Ishikawa (cell line): ENCODE results near the gene NQO1.

Experiments used
- CEBPB ChIP-seq: IDR thresholded peaks from 2 replicates; pipeline ENCODE4 v1.6.1; 2012
- CREB1 ChIP-seq: IDR thresholded peaks from 2 replicates; pipeline ENCODE4 v1.6.1; 2012; ENCODE audit warnings: low read depth
- FOXM1 ChIP-seq: IDR thresholded peaks from 2 replicates; pipeline ENCODE4 v1.6.1; 2012; ENCODE audit warnings: low read depth, borderline replicate concordance
- RAD21 ChIP-seq: IDR thresholded peaks from 2 replicates; pipeline ENCODE4 v1.6.1; 2012; ENCODE audit warnings: low read depth
- TAF1 ChIP-seq: IDR thresholded peaks from 2 replicates; pipeline ENCODE4 v1.6.1; 2012; ENCODE audit warnings: low read depth, mild to moderate bottlenecking
- TCF12 ChIP-seq: IDR thresholded peaks from 2 replicates; pipeline ENCODE4 v1.6.1; 2012; ENCODE audit warnings: low read depth
- TEAD4 ChIP-seq: IDR thresholded peaks from 2 replicates; pipeline ENCODE4 v1.6.1; 2012
- TF ChIP-seq, protein P1 (sequence below): IDR thresholded peaks from 2 replicates; pipeline ENCODE4 v1.6.1; 2012
- TF ChIP-seq, protein P2 (sequence below): IDR thresholded peaks from 2 replicates; pipeline ENCODE4 v1.6.1; 2012; ENCODE audit warnings: low read depth, mild to moderate bottlenecking

DNA sequence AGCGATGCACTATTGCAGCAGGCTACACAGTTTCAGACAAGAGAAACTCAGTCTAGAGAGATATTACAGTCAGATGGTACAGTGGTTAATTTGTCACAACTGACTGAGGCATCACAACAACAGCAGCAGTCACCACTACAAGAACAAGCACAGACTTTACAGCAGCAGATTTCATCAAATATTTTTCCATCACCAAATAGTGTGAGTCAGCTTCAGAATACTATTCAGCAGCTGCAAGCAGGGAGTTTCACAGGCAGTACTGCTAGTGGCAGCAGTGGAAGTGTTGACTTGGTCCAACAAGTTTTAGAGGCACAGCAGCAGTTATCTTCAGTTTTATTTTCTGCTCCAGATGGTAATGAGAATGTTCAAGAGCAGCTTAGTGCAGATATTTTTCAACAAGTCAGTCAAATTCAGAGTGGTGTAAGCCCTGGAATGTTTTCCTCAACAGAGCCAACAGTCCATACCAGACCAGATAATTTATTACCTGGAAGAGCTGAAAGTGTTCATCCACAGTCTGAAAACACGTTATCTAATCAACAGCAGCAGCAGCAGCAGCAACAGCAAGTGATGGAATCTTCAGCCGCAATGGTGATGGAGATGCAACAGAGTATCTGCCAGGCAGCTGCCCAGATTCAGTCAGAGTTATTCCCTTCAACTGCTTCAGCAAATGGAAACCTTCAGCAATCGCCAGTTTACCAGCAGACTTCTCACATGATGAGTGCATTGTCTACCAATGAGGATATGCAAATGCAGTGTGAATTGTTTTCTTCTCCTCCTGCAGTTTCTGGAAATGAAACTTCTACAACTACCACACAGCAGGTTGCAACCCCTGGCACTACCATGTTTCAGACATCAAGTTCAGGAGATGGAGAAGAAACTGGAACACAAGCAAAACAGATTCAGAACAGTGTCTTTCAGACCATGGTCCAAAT lies 34.1 kb downstream of the NQO1 start:
- TF ChIP-seq, protein P1, sequence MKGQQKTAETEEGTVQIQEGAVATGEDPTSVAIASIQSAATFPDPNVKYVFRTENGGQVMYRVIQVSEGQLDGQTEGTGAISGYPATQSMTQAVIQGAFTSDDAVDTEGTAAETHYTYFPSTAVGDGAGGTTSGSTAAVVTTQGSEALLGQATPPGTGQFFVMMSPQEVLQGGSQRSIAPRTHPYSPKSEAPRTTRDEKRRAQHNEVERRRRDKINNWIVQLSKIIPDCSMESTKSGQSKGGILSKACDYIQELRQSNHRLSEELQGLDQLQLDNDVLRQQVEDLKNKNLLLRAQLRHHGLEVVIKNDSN = no peak
- TF ChIP-seq, protein P2, sequence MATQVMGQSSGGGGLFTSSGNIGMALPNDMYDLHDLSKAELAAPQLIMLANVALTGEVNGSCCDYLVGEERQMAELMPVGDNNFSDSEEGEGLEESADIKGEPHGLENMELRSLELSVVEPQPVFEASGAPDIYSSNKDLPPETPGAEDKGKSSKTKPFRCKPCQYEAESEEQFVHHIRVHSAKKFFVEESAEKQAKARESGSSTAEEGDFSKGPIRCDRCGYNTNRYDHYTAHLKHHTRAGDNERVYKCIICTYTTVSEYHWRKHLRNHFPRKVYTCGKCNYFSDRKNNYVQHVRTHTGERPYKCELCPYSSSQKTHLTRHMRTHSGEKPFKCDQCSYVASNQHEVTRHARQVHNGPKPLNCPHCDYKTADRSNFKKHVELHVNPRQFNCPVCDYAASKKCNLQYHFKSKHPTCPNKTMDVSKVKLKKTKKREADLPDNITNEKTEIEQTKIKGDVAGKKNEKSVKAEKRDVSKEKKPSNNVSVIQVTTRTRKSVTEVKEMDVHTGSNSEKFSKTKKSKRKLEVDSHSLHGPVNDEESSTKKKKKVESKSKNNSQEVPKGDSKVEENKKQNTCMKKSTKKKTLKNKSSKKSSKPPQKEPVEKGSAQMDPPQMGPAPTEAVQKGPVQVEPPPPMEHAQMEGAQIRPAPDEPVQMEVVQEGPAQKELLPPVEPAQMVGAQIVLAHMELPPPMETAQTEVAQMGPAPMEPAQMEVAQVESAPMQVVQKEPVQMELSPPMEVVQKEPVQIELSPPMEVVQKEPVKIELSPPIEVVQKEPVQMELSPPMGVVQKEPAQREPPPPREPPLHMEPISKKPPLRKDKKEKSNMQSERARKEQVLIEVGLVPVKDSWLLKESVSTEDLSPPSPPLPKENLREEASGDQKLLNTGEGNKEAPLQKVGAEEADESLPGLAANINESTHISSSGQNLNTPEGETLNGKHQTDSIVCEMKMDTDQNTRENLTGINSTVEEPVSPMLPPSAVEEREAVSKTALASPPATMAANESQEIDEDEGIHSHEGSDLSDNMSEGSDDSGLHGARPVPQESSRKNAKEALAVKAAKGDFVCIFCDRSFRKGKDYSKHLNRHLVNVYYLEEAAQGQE = no peak
- TF ChIP-seq TCF12 = no peak
- no peak for TF ChIP-seq CEBPB
- TF ChIP-seq RAD21 = no peak
- no peak for TF ChIP-seq TAF1
- TF ChIP-seq TEAD4 = no peak
- TF ChIP-seq FOXM1 = no peak
- TF ChIP-seq CREB1 = no peak
